ENCODE data around the gene ULBP1. TPM values are rescaled to one million over a fixed set of nuclear protein-coding genes. Genes with fewer than 3 reads are reported as not detected.

Gene ULBP1
- total RNA-seq, 4 donors from 2014 or later = 0.32 to 0.38 TPM; not detected in 2

GRCh38 chr6:149991838-149992237, 28.1 kb downstream of the ULBP1 start:
- WGBS, 2 donors = 51 to 58% methylated on average over 4 of the region's 4 CpGs
- no peak overlapping the region for H3K4me3 ChIP-seq (ENCODE audit: low read depth, poor library complexity, severe bottlenecking)
- TF ChIP-seq POLR2A (IDR thresholded peaks at IDR 0.05) (no peak), CTCF (IDR thresholded peaks at IDR 0.05) (no peak)
- intact Hi-C loops (cut with DNase I; ENCODE audit: low total_unique reads) = no loop called here
- DNase-seq (ENCODE audit: low spot score in 2 of 2) = peak in 1 of 2 donors; percentile 54

GRCh38 chr6:149995235-149995750, 31.6 kb downstream of the ULBP1 start:
- intact Hi-C loops (cut with DNase I; ENCODE audit: low total_unique reads) = no loop called here
- peak in 1 of 2 donors; percentile 74 for DNase-seq (ENCODE audit: low spot score in 2 of 2)
- 67 to 71% methylated on average over 6 of the region's 6 CpGs for WGBS, 2 donors
- no peak overlapping the region for H3K4me3 ChIP-seq (ENCODE audit: low read depth, poor library complexity, severe bottlenecking)
- TF ChIP-seq CTCF (IDR thresholded peaks at IDR 0.05) = no peak
- no peak for TF ChIP-seq POLR2A (IDR thresholded peaks at IDR 0.05)

GRCh38 chr6:149995971-149996370, 32.2 kb downstream of the ULBP1 start:
- intact Hi-C loops (cut with DNase I; ENCODE audit: low total_unique reads) = no loop called here
- WGBS, 2 donors = 84 to 85% methylated on average over 7 of the region's 7 CpGs

GRCh38 chr6:149999636-150000035, 35.9 kb downstream of the ULBP1 start:
- DNase-seq (ENCODE audit: low spot score in 2 of 2) = no peak
- WGBS, 2 donors = 88 to 94% methylated on average over 2 of the region's 2 CpGs
- no peak overlapping the region for H3K4me3 ChIP-seq (ENCODE audit: low read depth, poor library complexity, severe bottlenecking)
- no peak for TF ChIP-seq POLR2A (IDR thresholded peaks at IDR 0.05)
- no peak for TF ChIP-seq CTCF (IDR thresholded peaks at IDR 0.05)
- intact Hi-C loops (cut with DNase I; ENCODE audit: low total_unique reads) = no loop called here

More at GRCh38 chr6:149995971-149996370, 32.2 kb downstream of the ULBP1 start:
- H3K4me3 ChIP-seq (ENCODE audit: low read depth, poor library complexity, severe bottlenecking) = no peak overlapping the region
- peak in 1 of 2 donors; percentile 59 for DNase-seq (ENCODE audit: low spot score in 2 of 2)
- TF ChIP-seq CTCF (IDR thresholded peaks at IDR 0.05) (no peak), POLR2A (IDR thresholded peaks at IDR 0.05) (no peak)

- no peak overlapping the region for H3K4me3 ChIP-seq (ENCODE audit: low read depth, poor library complexity, severe bottlenecking)
- WGBS, 2 donors = 90 to 91% methylated on average over 3 of the region's 3 CpGs
- no peak for DNase-seq (ENCODE audit: low spot score in 2 of 2)
- intact Hi-C loops (cut with DNase I; ENCODE audit: low total_unique reads) = no loop called here
- TF ChIP-seq CTCF (IDR thresholded peaks at IDR 0.05) (no peak), POLR2A (IDR thresholded peaks at IDR 0.05) (no peak)
Measured at GRCh38 chr6:150001295-150002008, 37.7 kb downstream of the ULBP1 start.
